Measurements from ENCODE around the gene FAM174C.

FAM174C gene

GRCh38 chr19:1275976-1276627 is 772 bp downstream of the FAM174C start:
- no peak for DNase-seq

GRCh38 chr19:1276628-1277022 is 1.3 kb downstream of the FAM174C start:
- no peak for DNase-seq

GRCh38 chr19:1277061-1277460 is 1.7 kb downstream of the FAM174C start:
- no peak for DNase-seq

- DNase-seq, result no peak
Measured at GRCh38 chr19:1278074-1278473, 2.7 kb downstream of the FAM174C start.

GRCh38 chr19:1278713-1279660 is 3.7 kb downstream of the FAM174C start:
- DNase-seq, result no peak

- DNase-seq, result peak; percentile 54
Measured at GRCh38 chr19:1279782-1280341, 4.5 kb downstream of the FAM174C start.

- no peak for DNase-seq
Measured at GRCh38 chr19:1280636-1281568, 5.6 kb downstream of the FAM174C start.

- no peak for DNase-seq
Measured at GRCh38 chr19:1281569-1282287, 6.4 kb downstream of the FAM174C start.

GRCh38 chr19:1282588-1283206 is 7.4 kb downstream of the FAM174C start:
- DNase-seq, result no peak

GRCh38 chr19:1283207-1283916 is 8.0 kb downstream of the FAM174C start:
- DNase-seq, result no peak

GRCh38 chr19:1283917-1284292 is 8.6 kb downstream of the FAM174C start:
- DNase-seq, result no peak

GRCh38 chr19:1284293-1284978 is 9.1 kb downstream of the FAM174C start:
- no peak for DNase-seq

GRCh38 chr19:1284979-1285736 is 9.8 kb downstream of the FAM174C start:
- DNase-seq, result no peak

GRCh38 chr19:1285737-1286360 is 10.5 kb downstream of the FAM174C start, which contains the start of gene EFNA2:
Gene EFNA2, plus strand, starts transcription at chr19:1285873. Its CDS starts 296 bp downstream, at chr19:1286169.
- DNase-seq, result no peak

- no peak for DNase-seq
Measured at GRCh38 chr19:1286487-1287353, 11.4 kb downstream of the FAM174C start.

- DNase-seq, result no peak
Measured at GRCh38 chr19:1287354-1288225, 12.3 kb downstream of the FAM174C start.

GRCh38 chr19:1288226-1288612 is 12.9 kb downstream of the FAM174C start:
- no peak for DNase-seq
